GM18873 (cell line): ENCODE results near the gene RGS9BP.

Experiments used
- ATAC-seq: cut with Tn5 transposase; IDR thresholded peaks from one replicate; pipeline ENCODE4 v1.9.1; 2021; ENCODE audit warnings: mild to moderate bottlenecking, moderate library complexity, moderate number of reproducible peaks; ENCODE audit not compliant: unreplicated experiment, low FRiP score

RGS9BP gene

GRCh38 chr19:32669310-32669709, 6.3 kb upstream of the RGS9BP start:
- no peak for ATAC-seq

GRCh38 chr19:32671883-32672593, 3.6 kb upstream of the RGS9BP start:
- no peak for ATAC-seq

GRCh38 chr19:32672841-32673240, 2.8 kb upstream of the RGS9BP start:
- ATAC-seq, result no peak

- ATAC-seq, result no peak
These were observed 2.1 kb upstream of the RGS9BP start for GRCh38 chr19:32673573-32673972.

- no peak for ATAC-seq
These were observed 1.3 kb upstream of the RGS9BP start for GRCh38 chr19:32674153-32674930.

- ATAC-seq, result peak; percentile 97
These were observed 523 bp upstream of the RGS9BP start, which contains the start of gene ANKRD27 for GRCh38 chr19:32674931-32675719. Gene ANKRD27, minus strand, starts transcription at chr19:32675180. Its CDS starts 16,165 bp downstream, at chr19:32659015.

GRCh38 chr19:32676186-32676894, 692 bp downstream of the RGS9BP start:
- no peak for ATAC-seq

- no peak for ATAC-seq
These were observed 1.3 kb downstream of the RGS9BP start for GRCh38 chr19:32676895-32677359.

GRCh38 chr19:32677657-32678056, 2.0 kb downstream of the RGS9BP start:
- no peak for ATAC-seq

GRCh38 chr19:32680986-32681385, 5.3 kb downstream of the RGS9BP start:
- ATAC-seq, result no peak

GRCh38 chr19:32682317-32682716, 6.7 kb downstream of the RGS9BP start:
- ATAC-seq, result no peak

- no peak for ATAC-seq
These were observed 11.3 kb downstream of the RGS9BP start for GRCh38 chr19:32686847-32687475.

GRCh38 chr19:32687681-32688080, 12.0 kb downstream of the RGS9BP start:
- ATAC-seq, result no peak

- no peak for ATAC-seq
These were observed 12.7 kb downstream of the RGS9BP start for GRCh38 chr19:32688311-32688710.

GRCh38 chr19:32691291-32691951, 15.8 kb downstream of the RGS9BP start, which contains the start of gene NUDT19:
Gene NUDT19, plus strand, starts transcription at chr19:32691821. Its CDS starts 140 bp downstream, at chr19:32691961.
- peak; percentile 76 for ATAC-seq

- ATAC-seq, result peak; percentile 31
These were observed 16.5 kb downstream of the RGS9BP start for GRCh38 chr19:32691952-32692726.

GRCh38 chr19:32692727-32693061, 17.0 kb downstream of the RGS9BP start:
- ATAC-seq, result no peak
